Activated T-cell treated with anti-CD3 and anti-CD28 coated beads, Interleukin-2, amount 50 U/mL, for 72 hours (primary cell): ENCODE data around the gene HSPA6. TPM values are rescaled to one million over a fixed set of nuclear protein-coding genes. Genes with fewer than 3 reads are reported as not detected.

Experiments
- ATAC-seq, 2 donors: fragments of 150-1000 bp; cut with Tn5 transposase; replicated peaks in 1 of 2; 2 replicates each; pipeline ENCODE4 v1.10.0; 2021; ENCODE audit warnings: moderate library complexity in 2 of 2, mild to moderate bottlenecking in 1 of 2
- DNase-seq, 2 donors: peaks; one replicate each; pipeline ENCODE4 v3.0.0; 2021 to 2022; ENCODE audit warnings: mixed read lengths in 1 of 2
- H3K27ac Mint-ChIP-seq: one replicate; pipeline ENCODE4 v1.8.0; 2022; ENCODE audit warnings: mild to moderate bottlenecking, moderate library complexity, mixed read lengths
- H3K27me3 Mint-ChIP-seq: one replicate; pipeline ENCODE4 v1.8.0; 2022; ENCODE audit warnings: low read depth, mixed read lengths
- H3K36me3 Mint-ChIP-seq, 2 donors: one replicate each; pipeline ENCODE4 v1.8.0; 2022; ENCODE audit warnings: mixed read lengths in 2 of 2, mild to moderate bottlenecking in 1 of 2; ENCODE audit not compliant: insufficient read depth in 2 of 2
- H3K4me1 Mint-ChIP-seq: one replicate; pipeline ENCODE4 v1.8.0; 2022; ENCODE audit warnings: low read depth, mixed read lengths
- H3K4me3 Mint-ChIP-seq, 2 donors: one replicate each; pipeline ENCODE4 v1.8.0; 2022; ENCODE audit warnings: mild to moderate bottlenecking in 2 of 2, mixed read lengths in 2 of 2, moderate library complexity in 2 of 2
- H3K9me3 Mint-ChIP-seq, 2 donors: one replicate each; pipeline ENCODE4 v1.8.0; 2022; ENCODE audit warnings: mixed read lengths in 2 of 2
- total RNA-seq, 2 donors: library from RNA; stranded (reverse); gene quantifications; one replicate each; pipeline ENCODE4 v1.2.3, GENCODE V29; 2022

Gene HSPA6
- total RNA-seq, 2 donors from 2014 or later = 0.24 to 0.53 TPM

DNA sequence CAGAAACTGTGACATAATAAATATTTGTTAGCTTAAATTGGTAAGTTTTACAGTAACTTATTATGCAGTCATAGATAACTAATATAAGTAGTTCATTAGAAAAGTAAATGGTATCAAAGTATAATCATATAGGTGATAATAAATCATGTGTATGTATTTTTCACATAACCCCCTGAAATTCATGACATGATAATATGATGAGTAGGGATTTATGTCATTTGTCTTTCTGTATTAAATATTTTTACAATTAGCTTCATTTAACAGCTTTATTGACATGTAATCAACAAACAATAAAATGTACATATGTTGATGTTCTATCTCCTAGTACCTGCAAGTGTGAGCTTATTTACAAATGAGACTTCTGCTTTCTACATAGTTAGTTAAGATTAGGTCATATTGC lies 28.9 kb upstream of the HSPA6 start:
- ATAC-seq = no peak
- no peak overlapping the region for H3K27ac Mint-ChIP-seq
- H3K27me3 Mint-ChIP-seq = peaks cover 54% of the 10 kb centered on the region

DNA sequence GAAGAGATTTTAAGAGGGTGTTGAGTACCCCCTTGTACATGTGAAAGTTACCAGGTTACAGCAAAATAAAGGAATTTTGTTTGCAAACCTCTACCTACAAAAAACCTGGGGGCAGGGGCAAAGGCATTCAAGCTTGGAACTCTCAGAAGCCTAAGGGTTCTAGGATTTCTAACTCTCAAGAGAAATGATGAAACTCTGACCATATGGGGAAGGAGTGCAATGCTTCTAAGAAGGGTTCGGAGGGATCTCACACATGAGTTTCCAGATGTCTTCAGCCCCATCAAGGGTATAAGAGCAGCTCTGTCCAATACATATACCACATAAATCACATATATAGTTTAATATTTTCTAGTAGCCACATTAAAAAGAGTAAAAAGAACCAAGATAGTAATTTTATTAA lies 26.4 kb upstream of the HSPA6 start:
- H3K27me3 Mint-ChIP-seq = peaks cover 41% of the 10 kb centered on the region
- H3K4me1 Mint-ChIP-seq = peaks cover 9% of the 10 kb centered on the region
- no peak for DNase-seq
- H3K27ac Mint-ChIP-seq = no peak overlapping the region
- no peak overlapping the region for H3K4me3 Mint-ChIP-seq
- H3K9me3 Mint-ChIP-seq = no peaks in the 10 kb centered on the region
- H3K36me3 Mint-ChIP-seq = no peaks in the 10 kb centered on the region
- ATAC-seq = no peak

More for the DNA sequence above, 28.9 kb upstream of the HSPA6 start:
- H3K4me3 Mint-ChIP-seq = no peak overlapping the region
- no peaks in the 10 kb centered on the region for H3K9me3 Mint-ChIP-seq
- no peaks in the 10 kb centered on the region for H3K36me3 Mint-ChIP-seq
- no peak for DNase-seq
- H3K4me1 Mint-ChIP-seq = peaks cover 28% of the 10 kb centered on the region

DNA sequence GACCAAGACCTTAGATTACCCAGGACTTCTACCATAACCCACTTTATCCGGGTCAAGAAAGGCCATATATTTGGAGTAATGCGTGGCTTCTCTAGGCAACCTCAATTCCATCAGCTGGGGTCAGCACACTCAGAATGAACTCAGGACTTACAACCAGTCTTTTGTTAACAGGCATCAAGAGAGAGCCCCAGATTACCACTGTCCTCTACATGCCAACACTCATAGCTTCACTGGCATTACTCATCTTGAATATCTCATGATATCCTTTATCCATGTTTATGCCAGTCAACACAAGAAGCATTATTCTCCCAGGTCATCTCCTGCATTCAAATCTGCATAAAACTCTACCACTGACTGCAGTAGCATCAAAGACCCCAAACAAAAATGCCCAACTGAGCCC lies 25.7 kb upstream of the HSPA6 start:
- DNase-seq (no peak), ATAC-seq (peak in 1 of 2 donors; percentile 25)
- Mint-ChIP-seq H3K4me3 (no peak overlapping the region), H3K27ac (no peak overlapping the region), H3K27me3 (peaks cover 35% of the 10 kb centered on the region), H3K9me3 (no peaks in the 10 kb centered on the region), H3K36me3 (no peaks in the 10 kb centered on the region), H3K4me1 (peaks cover 9% of the 10 kb centered on the region)

DNA sequence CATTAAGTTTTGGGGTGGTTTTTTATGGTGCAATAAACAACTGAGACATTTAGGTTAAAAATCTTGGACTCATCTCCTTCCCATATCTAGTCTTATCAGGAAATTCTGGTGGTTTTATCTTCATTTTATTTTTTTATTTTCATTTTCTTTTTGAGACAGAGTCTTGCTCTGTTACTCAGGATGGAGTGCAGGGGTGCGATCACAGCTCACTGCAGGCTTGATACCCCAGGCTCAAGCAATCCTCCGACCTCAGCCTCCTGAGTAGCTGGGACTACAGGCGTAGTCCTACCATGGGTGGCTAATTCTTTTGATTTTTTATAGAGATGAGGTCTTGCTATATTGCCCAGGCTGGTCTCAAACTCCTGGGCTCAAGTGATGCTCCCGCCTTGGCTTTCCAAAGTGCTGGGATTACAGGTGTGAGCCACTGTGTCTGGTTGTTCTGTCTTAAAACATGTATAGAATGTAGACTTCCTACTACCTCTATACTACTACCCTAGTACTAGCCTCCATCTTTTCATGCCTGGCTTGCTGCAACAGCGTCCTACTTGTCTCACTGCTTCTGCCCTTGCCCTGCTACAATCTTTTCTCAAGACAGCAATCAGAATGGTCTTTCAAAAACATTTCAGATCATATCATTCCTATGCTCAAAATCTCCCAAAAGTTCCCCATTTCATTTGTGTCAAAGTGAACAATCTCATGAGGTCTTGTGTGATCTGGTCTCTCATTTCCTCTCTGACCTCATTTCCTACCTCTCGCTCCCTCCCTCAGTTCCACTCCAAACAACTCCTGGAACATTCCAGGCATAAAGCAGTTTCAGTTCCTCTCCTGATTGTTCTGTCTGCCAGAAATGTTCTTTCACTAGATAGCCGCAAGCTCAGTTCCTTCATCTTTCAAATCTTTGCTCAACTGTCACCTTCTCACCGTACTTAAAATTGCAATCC lies 25.0 kb upstream of the HSPA6 start:
- Mint-ChIP-seq H3K27me3 (peaks cover 29% of the 10 kb centered on the region), H3K4me1 (peaks cover 9% of the 10 kb centered on the region), H3K36me3 (no peaks in the 10 kb centered on the region), H3K9me3 (no peaks in the 10 kb centered on the region), H3K27ac (no peak overlapping the region), H3K4me3 (peak overlapping the region in 1 of 2 donors; percentile 10)
- no peak for DNase-seq
- ATAC-seq = no peak

DNA sequence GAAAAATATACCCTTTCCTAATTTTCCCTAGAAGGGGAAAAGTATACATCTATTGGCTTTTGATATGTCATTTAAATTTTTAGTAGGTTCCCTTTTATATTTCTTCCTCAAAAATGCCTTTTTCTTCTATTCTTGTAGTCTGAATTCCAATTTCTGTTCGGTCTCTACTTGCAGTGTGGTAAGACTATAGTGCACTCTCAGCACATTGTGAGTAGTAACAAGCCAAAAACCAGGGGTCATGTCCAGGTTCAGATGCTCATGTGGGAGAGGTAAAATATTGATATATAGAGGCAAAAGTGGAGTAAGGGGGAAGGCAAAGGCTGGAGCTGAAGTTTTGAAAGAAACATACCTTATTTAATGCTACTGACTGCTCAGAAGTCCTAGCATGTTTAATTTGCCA lies 23.1 kb upstream of the HSPA6 start:
- Mint-ChIP-seq H3K4me3 (no peak overlapping the region), H3K27ac (no peak overlapping the region), H3K4me1 (peaks cover 11% of the 10 kb centered on the region), H3K9me3 (no peaks in the 10 kb centered on the region), H3K27me3 (peaks cover 26% of the 10 kb centered on the region), H3K36me3 (no peaks in the 10 kb centered on the region)
- DNase-seq (no peak), ATAC-seq (no peak)

DNA sequence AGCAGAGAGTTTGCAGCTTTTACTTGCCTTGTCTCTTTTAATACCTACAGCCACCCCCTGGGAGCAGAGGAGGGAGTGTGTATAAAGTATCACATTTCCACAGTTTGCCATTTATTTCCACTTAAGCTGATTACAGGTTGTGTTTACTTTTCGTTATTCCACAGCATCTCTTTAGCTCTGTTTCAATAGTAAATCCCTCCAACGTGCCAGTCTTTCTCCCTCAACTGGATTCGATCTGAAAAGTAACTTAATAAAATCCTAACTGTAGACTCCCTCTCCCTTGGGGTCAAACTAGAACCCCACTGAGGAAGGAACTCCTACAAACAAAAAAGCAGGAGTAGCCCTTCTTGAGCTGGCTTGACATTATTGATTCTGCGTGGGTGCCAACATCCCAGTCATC lies 22.2 kb upstream of the HSPA6 start:
- Mint-ChIP-seq H3K36me3 (no peaks in the 10 kb centered on the region), H3K4me3 (no peak overlapping the region), H3K9me3 (no peaks in the 10 kb centered on the region), H3K4me1 (peaks cover 20% of the 10 kb centered on the region), H3K27ac (no peak overlapping the region), H3K27me3 (peaks cover 33% of the 10 kb centered on the region)
- DNase-seq = no peak
- ATAC-seq = no peak

DNA sequence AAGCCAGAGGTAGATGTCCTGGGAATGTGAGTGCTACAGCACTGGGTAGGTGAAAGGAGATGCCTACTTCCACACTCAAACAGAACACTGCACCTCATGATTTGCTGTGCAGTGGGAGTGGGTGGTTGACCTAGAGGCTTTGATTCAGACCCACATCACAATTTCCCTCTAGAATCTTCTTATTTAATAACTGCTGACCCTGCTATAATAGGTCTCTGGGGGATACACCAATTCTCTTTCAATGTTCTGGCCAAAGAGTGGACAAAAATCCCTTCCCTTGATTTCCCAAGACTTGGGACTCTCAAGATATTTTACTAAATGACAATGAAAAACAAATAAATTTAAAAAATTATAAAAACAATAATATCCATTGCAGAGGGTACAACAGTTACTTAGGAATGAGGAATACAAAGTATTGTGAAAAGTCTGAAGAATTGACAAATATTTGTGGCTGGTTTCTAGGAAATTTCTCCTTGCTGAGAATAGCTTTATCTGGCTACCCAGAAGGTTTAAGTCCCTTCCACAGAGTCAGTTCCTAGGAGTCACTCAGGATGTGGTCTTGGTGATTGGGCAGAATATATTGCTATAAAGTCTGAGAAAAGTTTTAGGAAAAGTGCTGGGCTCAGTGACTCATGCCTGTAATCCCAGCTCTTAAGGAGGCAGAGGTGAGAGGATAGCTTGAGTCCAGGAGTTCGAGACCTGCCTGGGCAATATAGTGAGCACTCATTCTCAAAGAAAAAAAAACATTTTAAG lies 21.5 kb upstream of the HSPA6 start:
- no peaks in the 10 kb centered on the region for H3K36me3 Mint-ChIP-seq
- no peaks in the 10 kb centered on the region for H3K9me3 Mint-ChIP-seq
- H3K4me3 Mint-ChIP-seq = no peak overlapping the region
- ATAC-seq (no peak), DNase-seq (no peak)
- peaks cover 22% of the 10 kb centered on the region for H3K4me1 Mint-ChIP-seq
- no peak overlapping the region for H3K27ac Mint-ChIP-seq
- H3K27me3 Mint-ChIP-seq = peaks cover 37% of the 10 kb centered on the region

DNA sequence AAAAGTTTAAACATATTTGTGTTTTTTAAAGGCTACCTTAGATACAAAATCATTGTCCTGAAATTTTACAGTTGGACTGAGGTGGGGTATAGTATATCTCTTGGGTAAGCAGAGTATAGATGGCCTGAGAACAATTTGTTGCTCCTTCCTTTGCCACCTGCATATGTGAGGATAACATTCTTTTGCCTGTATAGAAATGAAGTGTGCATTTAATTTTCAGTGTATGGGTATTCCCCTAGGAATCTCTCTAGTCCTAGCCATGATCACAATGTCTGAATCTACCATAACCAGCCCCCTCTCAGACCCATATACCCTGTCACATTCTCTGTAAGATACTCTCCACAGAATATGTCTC lies 21.0 kb upstream of the HSPA6 start:
- H3K4me1 Mint-ChIP-seq = peaks cover 22% of the 10 kb centered on the region
- H3K9me3 Mint-ChIP-seq = no peaks in the 10 kb centered on the region
- no peaks in the 10 kb centered on the region for H3K36me3 Mint-ChIP-seq
- H3K27ac Mint-ChIP-seq = no peak overlapping the region
- H3K4me3 Mint-ChIP-seq = no peak overlapping the region
- peaks cover 37% of the 10 kb centered on the region for H3K27me3 Mint-ChIP-seq
- ATAC-seq = no peak
- no peak for DNase-seq

DNA sequence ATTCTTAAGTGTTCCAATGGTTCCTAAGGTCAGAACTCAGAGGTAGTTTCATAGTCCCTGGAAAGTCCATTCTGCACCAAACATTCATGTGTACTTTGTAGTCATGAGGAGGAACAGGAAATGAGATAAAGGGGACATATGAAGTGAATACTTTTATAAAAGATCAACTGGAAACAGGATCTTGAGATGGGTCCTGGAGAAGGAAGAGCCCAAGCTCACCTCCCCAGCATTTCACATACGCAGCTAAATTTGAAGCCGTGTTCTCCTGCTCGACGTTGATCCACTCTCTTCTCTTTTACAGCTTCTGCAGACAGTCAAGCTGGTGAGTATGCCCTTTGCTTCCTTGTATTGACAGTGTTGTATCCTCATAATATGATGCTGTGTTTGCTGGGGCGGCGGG lies 18.7 kb upstream of the HSPA6 start:
- no peaks in the 10 kb centered on the region for H3K36me3 Mint-ChIP-seq
- H3K27ac Mint-ChIP-seq = no peak overlapping the region
- H3K27me3 Mint-ChIP-seq = peaks cover 22% of the 10 kb centered on the region
- H3K4me1 Mint-ChIP-seq = peaks cover 13% of the 10 kb centered on the region
- no peak overlapping the region for H3K4me3 Mint-ChIP-seq
- ATAC-seq (no peak), DNase-seq (no peak)
- no peaks in the 10 kb centered on the region for H3K9me3 Mint-ChIP-seq

DNA sequence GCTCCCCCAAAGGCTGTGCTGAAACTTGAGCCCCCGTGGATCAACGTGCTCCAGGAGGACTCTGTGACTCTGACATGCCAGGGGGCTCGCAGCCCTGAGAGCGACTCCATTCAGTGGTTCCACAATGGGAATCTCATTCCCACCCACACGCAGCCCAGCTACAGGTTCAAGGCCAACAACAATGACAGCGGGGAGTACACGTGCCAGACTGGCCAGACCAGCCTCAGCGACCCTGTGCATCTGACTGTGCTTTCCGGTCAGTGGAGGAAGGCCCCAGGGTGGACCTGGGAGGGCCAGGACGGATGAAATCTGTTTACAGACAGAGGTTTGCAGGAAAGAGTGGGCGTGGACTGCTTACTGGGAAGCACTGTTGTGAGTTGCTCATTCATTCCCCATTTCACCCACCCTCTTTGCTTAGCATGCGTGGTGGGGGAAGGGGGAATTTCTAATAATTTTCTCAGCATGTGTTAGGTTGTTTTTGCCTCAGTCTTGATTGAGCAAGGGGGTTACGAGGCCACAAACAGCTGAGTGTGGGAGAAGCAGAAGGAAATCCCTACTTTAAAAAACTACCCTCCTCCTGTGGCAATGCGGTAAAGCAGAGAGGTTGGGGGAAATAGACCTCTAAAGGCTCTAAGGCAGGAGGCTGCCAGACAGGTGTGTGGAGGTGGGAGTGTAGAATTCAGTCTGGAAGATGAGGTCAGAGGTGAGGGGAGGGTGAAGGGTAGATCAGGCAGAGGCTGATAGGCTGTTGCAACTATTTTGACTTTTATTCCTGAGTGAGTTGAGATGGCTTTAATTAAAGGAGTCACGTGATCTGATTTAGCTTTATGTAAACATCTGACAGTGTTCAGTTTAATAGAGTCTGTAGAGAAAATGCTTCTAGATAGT lies 17.8 kb upstream of the HSPA6 start:
- ATAC-seq (peak in 1 of 2 donors; percentile 35), DNase-seq (no peak)
- H3K4me1 Mint-ChIP-seq = peaks cover 13% of the 10 kb centered on the region
- H3K27ac Mint-ChIP-seq = no peak overlapping the region
- peaks cover 21% of the 10 kb centered on the region for H3K27me3 Mint-ChIP-seq
- H3K4me3 Mint-ChIP-seq = no peak overlapping the region
- no peaks in the 10 kb centered on the region for H3K36me3 Mint-ChIP-seq
- no peaks in the 10 kb centered on the region for H3K9me3 Mint-ChIP-seq

DNA sequence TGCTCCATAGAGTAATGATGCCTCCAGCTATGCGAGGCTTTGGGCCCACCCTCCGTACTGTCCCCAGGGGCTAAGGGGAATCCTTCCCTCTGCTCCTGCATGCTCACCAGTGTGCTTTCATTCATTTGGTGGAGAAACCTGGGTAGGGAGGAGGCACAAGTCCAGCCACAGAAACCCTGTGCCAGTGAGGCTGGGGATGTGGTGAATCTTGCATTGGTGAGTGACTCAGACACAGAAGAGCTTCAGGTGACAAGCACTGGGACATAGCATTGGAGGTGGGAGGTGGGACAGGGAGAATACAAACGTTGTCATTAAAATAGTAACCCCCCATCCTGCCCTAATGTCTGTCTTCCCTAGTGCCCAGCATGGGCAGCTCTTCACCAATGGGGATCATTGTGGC lies 13.9 kb upstream of the HSPA6 start:
- Mint-ChIP-seq H3K27me3 (peaks cover 15% of the 10 kb centered on the region), H3K4me1 (peaks cover 13% of the 10 kb centered on the region), H3K36me3 (no peaks in the 10 kb centered on the region), H3K27ac (no peak overlapping the region), H3K4me3 (no peak overlapping the region), H3K9me3 (peaks cover 0 to 1% of the 10 kb centered on the region in 2 donors)
- peak in 1 of 2 donors; percentile 15 for DNase-seq
- peak; percentile 62 to 68 for ATAC-seq

DNA sequence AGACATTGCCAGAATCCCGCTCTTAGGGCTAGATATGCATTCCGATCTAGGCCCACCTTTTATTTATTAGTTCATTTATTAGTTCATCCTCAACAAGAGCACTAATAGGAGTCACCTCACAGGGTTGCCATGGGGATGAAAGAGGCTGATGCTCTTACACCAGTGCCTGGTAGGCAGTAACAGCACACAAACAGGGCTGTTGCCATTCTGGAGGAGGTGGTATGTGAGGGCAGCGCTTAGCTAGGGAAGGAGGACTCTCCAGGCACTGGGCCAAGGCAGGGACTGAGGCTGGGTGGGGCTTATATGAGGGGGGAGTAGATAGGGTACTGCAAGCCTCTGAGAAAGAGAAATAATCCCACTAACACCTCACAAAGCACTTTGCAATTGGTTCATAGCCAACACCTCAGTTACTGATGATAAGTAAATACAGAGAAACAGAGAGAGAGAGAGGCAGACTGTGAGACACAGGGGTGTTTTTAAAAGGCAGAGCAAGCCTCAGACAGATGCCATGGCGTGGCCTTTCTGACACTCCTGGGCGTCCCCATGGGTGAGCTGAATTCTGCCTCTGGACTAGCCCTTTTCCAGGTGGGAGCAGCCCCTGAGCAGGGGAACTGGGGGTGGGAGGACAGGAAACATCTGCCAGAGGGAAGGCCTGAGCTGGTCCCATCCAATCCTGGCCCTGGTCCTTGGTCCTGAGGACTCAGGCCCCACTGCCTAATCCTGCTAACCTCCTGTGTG lies 13.2 kb upstream of the HSPA6 start:
- Mint-ChIP-seq H3K9me3 (peaks cover 0 to 1% of the 10 kb centered on the region in 2 donors), H3K4me1 (peaks cover 12% of the 10 kb centered on the region), H3K4me3 (no peak overlapping the region), H3K36me3 (no peaks in the 10 kb centered on the region), H3K27ac (no peak overlapping the region), H3K27me3 (peaks cover 11% of the 10 kb centered on the region)
- DNase-seq (no peak), ATAC-seq (no peak)
